Measurements from ENCODE around the gene KIF21A.
A peak's percentile ranks its signal among the peaks of the same experiment; 100 is the strongest.

The KIF21A gene

GRCh38 chr12:39367494-39367893 lies 75.4 kb downstream of the KIF21A start:
- Histone ChIP-seq H3K9ac (ENCODE audit: low read length) (no peak overlapping the region), H3K27me3 (ENCODE audit: low read depth, low read length) (no peaks in the 10 kb centered on the region), H3K36me3 (replicated peaks; ENCODE audit: low read depth, low read length) (peaks cover 18% of the 10 kb centered on the region), H3K79me2 (ENCODE audit: low read length) (no peaks in the 10 kb centered on the region), H3K9me3 (ENCODE audit: insufficient read depth, low read length) (0 out of 2 replicates have a peak, but pooled peaks cover 5% of the 10 kb centered on the region), H3K4me1 (ENCODE audit: low read length) (peaks cover 19% of the 10 kb centered on the region), H4K20me1 (ENCODE audit: insufficient read depth, low read length) (no peaks in the 10 kb centered on the region), H2AFZ (ENCODE audit: low read depth, low read length) (no peak overlapping the region), H3K4me2 (ENCODE audit: low read length) (no peak overlapping the region), H3K4me3 (ENCODE audit: low read length) (no peak overlapping the region), H3K27ac (ENCODE audit: low read length) (no peak overlapping the region)
- TF ChIP-seq CTCF (IDR thresholded peaks at IDR 0.05; ENCODE audit: low read depth, low read length) (no peak), EZH2phosphoT487 (IDR thresholded peaks at IDR 0.05; ENCODE audit: low read depth) (no peak)

GRCh38 chr12:39365364-39366001 lies 77.4 kb downstream of the KIF21A start:
- Histone ChIP-seq H3K4me1 (ENCODE audit: low read length) (peaks cover 13% of the 10 kb centered on the region), H3K4me3 (ENCODE audit: low read length) (no peak overlapping the region), H3K27me3 (ENCODE audit: low read depth, low read length) (no peaks in the 10 kb centered on the region), H3K4me2 (ENCODE audit: low read length) (no peak overlapping the region), H2AFZ (ENCODE audit: low read depth, low read length) (no peak overlapping the region), H3K9ac (ENCODE audit: low read length) (no peak overlapping the region), H3K9me3 (ENCODE audit: insufficient read depth, low read length) (0 out of 2 replicates have a peak, but pooled peaks cover 5% of the 10 kb centered on the region), H4K20me1 (ENCODE audit: insufficient read depth, low read length) (no peaks in the 10 kb centered on the region), H3K79me2 (ENCODE audit: low read length) (no peaks in the 10 kb centered on the region), H3K27ac (ENCODE audit: low read length) (no peak overlapping the region), H3K36me3 (replicated peaks; ENCODE audit: low read depth, low read length) (peaks cover 20% of the 10 kb centered on the region)
- TF ChIP-seq CTCF (IDR thresholded peaks at IDR 0.05; ENCODE audit: low read depth, low read length) = peak; percentile 20; the same call in 1 of the 2 replicates
- TF ChIP-seq EZH2phosphoT487 (IDR thresholded peaks at IDR 0.05; ENCODE audit: low read depth) = no peak

- H3K4me3 ChIP-seq (ENCODE audit: low read length) = no peak overlapping the region
- H3K27ac ChIP-seq (ENCODE audit: low read length) = no peak overlapping the region
- peaks cover 7% of the 10 kb centered on the region; the same call in 1 of the 2 replicates for H3K4me1 ChIP-seq (ENCODE audit: low read length)
- no peak overlapping the region for H2AFZ ChIP-seq (ENCODE audit: low read depth, low read length)
- no peak overlapping the region for H3K9ac ChIP-seq (ENCODE audit: low read length)
- H3K36me3 ChIP-seq (replicated peaks; ENCODE audit: low read depth, low read length) = peaks cover 17% of the 10 kb centered on the region
- no peaks in the 10 kb centered on the region for H4K20me1 ChIP-seq (ENCODE audit: insufficient read depth, low read length)
- no peaks in the 10 kb centered on the region for H3K79me2 ChIP-seq (ENCODE audit: low read length)
- TF ChIP-seq EZH2phosphoT487 (IDR thresholded peaks at IDR 0.05; ENCODE audit: low read depth) (no peak), CTCF (IDR thresholded peaks at IDR 0.05; ENCODE audit: low read depth, low read length) (no peak)
- H3K9me3 ChIP-seq (ENCODE audit: insufficient read depth, low read length) = 0 out of 2 replicates have a peak, but pooled peaks cover 5% of the 10 kb centered on the region
- H3K27me3 ChIP-seq (ENCODE audit: low read depth, low read length) = no peaks in the 10 kb centered on the region
- no peak overlapping the region for H3K4me2 ChIP-seq (ENCODE audit: low read length)
Observed at GRCh38 chr12:39364196-39364595, 78.7 kb downstream of the KIF21A start.

- 0 out of 2 replicates have a peak, but pooled peaks cover 2% of the 10 kb centered on the region for H4K20me1 ChIP-seq (ENCODE audit: insufficient read depth, low read length)
- H3K9me3 ChIP-seq (ENCODE audit: insufficient read depth, low read length) = no peaks in the 10 kb centered on the region
- no peak overlapping the region for H2AFZ ChIP-seq (ENCODE audit: low read depth, low read length)
- peaks cover 19% of the 10 kb centered on the region for H3K4me1 ChIP-seq (ENCODE audit: low read length)
- TF ChIP-seq EZH2phosphoT487 (IDR thresholded peaks at IDR 0.05; ENCODE audit: low read depth) (no peak), CTCF (IDR thresholded peaks at IDR 0.05; ENCODE audit: low read depth, low read length) (no peak)
- peaks cover 11% of the 10 kb centered on the region for H3K36me3 ChIP-seq (replicated peaks; ENCODE audit: low read depth, low read length)
- H3K79me2 ChIP-seq (ENCODE audit: low read length) = no peaks in the 10 kb centered on the region
- no peak overlapping the region for H3K9ac ChIP-seq (ENCODE audit: low read length)
- H3K4me3 ChIP-seq (ENCODE audit: low read length) = no peak overlapping the region
- no peaks in the 10 kb centered on the region for H3K27me3 ChIP-seq (ENCODE audit: low read depth, low read length)
- no peak overlapping the region for H3K27ac ChIP-seq (ENCODE audit: low read length)
- H3K4me2 ChIP-seq (ENCODE audit: low read length) = no peak overlapping the region
Observed at GRCh38 chr12:39359645-39360044, 83.3 kb downstream of the KIF21A start.
